HG02840 (cell line): Measurements from ENCODE around the gene PPFIA4.

Experiments
- ATAC-seq: cut with Tn5 transposase; IDR thresholded peaks from one replicate; pipeline ENCODE4 v1.9.1; 2021; ENCODE audit warnings: mild to moderate bottlenecking, moderate library complexity, moderate number of reproducible peaks; ENCODE audit not compliant: unreplicated experiment, low FRiP score

Gene PPFIA4

DNA sequence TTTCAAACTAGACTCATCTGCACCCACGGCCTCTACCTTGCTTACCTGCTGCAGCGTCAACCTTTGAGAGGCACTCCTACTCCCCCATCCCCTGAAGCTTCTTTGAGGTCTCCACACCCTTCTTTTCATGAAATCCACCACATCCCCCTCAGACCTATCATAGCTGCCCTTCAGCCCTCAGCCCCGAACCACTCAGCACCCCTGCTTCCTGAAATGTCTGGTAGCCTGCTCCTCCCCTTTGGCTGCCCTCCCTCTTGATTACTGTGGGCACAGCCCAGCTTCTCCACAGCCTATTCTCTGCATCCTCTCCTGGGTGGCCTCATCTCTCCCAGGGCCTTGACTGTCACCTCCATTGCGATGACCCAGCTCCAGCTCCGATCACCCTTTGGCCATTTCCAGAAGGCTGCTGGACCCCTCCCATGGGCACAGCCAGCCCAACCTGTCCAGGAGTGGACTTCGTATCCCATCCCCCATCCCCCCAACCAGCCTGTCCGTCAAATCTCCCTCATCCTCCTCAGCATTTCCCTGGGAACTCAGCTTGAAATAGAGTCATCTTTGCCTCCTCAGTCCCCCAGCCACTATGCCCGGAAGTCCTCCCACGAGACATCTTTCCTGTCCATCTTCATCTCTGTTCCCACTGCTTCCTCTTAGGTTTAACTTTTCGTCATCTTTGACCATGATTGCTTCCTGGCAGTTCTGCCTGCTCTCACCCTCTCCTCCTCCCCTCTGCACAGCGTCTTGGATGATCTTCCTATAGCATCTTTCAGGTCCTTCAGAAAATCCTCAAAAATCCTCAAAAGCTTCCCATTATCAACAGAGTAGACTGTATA is 95.1 kb downstream of the PPFIA4 start:
- ATAC-seq = no peak

- ATAC-seq = no peak
These were observed 95.9 kb downstream of the PPFIA4 start for GRCh38 chr1:203122159-203122558.

DNA sequence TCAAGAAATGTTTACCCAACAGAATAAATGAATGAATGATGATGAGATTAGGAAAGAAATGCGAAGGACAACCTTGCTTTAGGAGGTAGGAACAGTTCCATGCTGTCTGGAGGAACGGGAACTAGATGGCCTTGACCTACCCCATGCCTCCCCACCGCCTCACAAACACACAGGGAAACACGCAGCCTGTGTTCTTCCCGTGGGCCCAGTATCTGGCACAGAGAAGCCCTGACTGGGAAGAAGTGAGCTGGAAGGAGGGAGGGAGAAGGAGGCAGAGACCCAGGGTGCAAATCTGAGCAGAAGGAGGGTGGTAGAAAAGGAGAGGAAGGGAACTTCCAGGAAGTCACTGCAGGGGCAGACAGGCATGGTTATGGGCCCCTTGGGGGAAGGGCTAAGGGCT is 97.7 kb downstream of the PPFIA4 start:
- no peak for ATAC-seq

GRCh38 chr1:203124546-203125317 is 98.4 kb downstream of the PPFIA4 start:
- ATAC-seq = no peak

DNA sequence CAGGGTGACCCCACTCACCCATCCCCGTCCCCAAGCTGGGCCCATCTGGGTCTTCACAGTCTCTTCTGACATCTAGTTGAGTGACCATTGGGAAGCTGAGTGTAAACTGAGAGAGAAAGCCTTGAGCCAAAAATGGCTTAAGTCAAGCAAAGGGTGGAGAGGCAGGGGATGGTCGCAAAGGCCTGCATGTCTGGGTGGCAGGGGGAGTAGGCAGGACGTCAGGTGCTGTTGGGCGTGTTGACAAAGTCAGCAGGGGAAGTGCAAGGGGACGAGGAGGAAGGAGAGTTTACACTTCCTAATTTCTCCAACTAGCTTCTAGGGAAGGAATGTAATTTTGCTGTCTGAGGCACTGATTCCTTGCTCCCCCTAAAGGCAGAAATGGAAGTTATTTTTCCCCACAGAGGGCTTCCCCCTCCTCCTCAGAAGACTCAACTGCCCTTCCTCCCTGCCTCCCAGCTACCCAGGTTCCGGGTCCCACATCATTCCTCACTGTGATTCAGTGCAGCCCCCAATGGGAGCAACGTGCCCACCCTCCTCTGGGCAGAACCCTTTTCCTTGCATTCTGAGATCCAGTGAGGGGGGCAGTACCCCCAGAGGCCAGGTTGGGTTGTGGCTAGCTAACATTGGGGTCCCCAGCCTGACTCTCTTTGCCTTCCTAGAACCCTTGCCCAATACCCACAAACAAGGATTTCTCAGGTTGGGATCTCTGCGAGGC is 100.0 kb downstream of the PPFIA4 start:
- ATAC-seq = no peak

DNA sequence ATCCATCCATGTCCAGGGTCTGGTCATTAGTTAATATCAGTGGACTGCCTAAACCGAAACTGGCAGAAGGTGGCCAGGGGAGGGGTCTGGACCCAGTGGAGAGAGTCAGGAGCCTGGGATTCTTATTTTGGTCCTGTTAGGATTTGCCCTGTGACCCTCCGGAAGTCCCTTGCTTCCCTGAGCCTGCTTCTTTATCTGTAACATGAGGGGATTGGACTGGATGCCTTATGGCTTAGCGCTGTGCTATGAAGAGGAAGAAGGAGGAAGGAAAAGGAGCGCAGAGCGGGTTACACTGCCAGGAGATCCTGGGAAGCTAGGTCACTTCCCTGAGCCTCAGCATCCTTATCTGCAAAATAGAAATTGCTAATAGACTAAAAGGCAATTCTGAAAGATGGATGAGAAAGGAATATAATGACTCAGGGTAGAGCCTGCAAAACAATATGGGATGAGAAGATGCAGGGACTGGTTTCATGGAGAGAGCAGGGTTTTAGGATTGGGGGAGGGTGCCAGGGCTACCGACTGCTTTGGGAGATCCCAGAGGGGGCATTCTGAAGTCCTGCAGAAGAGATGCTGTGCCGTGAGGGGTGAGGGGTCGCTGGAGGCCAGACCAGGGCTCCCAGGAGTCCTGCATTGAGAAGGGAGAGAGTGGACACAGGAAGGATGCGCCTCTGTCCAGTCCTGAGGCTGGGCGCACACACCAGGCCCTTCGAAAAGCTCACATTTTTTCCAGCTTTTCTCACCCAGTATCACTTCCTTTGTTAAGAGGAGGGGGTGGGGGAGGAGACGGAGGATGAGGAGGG is 100.8 kb downstream of the PPFIA4 start:
- ATAC-seq = no peak

- no peak for ATAC-seq
These were observed 101.6 kb downstream of the PPFIA4 start, which contains the start of gene ADORA1 for GRCh38 chr1:203127666-203128430. ADORA1 (plus strand) TSS chr1:203127726; CDS start chr1:203128842, 1,116 bp downstream.

GRCh38 chr1:203128431-203128715 is 102.1 kb downstream of the PPFIA4 start:
- no peak for ATAC-seq
